HepG2 (cell line): ENCODE measurements around the gene BRI3BP. TPM values are rescaled to one million over a fixed set of nuclear protein-coding genes. Genes with fewer than 3 reads are reported as not detected.

Experiments used
- AGO1 ChIP-seq: fragments of 200-400 bp; formaldehyde crosslinking; IDR thresholded peaks from 2 replicates; pipeline ENCODE4 v1.6.1; 2017; ENCODE audit warnings: mild to moderate bottlenecking, low read depth, low read length, moderate library complexity; ENCODE audit not compliant: poor library complexity, severe bottlenecking
- ATM ChIP-seq: fragments of 450-650 bp; IDR thresholded peaks from 2 replicates; pipeline ENCODE4 v1.7.1; 2017; ENCODE audit warnings: mild to moderate bottlenecking, borderline replicate concordance
- CREBL2 ChIP-seq: sonication (generic); formaldehyde crosslinking; IDR thresholded peaks from 2 replicates; pipeline ENCODE4 v1.8.1; 2023; ENCODE audit warnings: missing genetic modification reagents, mild to moderate bottlenecking, borderline replicate concordance
- CREM ChIP-seq, 2 experiments: sonication (generic) in 1 of 2; formaldehyde crosslinking in 1 of 2; IDR thresholded peaks; 2 replicates each; pipeline versions ENCODE4 v1.4.0 to v1.6.1; 2016 to 2020; ENCODE audit warnings: antibody characterized with exemption in 1 of 2, mild to moderate bottlenecking in 1 of 2, missing genetic modification reagents in 1 of 2
- GMEB1 ChIP-seq: sonication (generic); formaldehyde crosslinking; IDR thresholded peaks from 2 replicates; pipeline ENCODE4 v1.5.1; 2020; ENCODE audit warnings: missing genetic modification reagents, mild to moderate bottlenecking, borderline replicate concordance
- IRX3 ChIP-seq: sonication (generic); formaldehyde crosslinking; IDR thresholded peaks from 2 replicates; pipeline ENCODE4 v1.8.1; 2023; ENCODE audit warnings: mild to moderate bottlenecking, low read depth, missing genetic modification reagents, borderline replicate concordance
- KDM3A ChIP-seq: IDR thresholded peaks from 2 replicates; pipeline ENCODE4 v1.6.1; 2018; ENCODE audit warnings: low read depth, missing compliant biosample characterization
- KMT2A ChIP-seq: sonication (generic); formaldehyde crosslinking; IDR thresholded peaks from 2 replicates; pipeline ENCODE4 v1.4.0; 2020; ENCODE audit warnings: missing genetic modification reagents
- MAF1 ChIP-seq: sonication (generic); formaldehyde crosslinking; IDR thresholded peaks from 2 replicates; pipeline ENCODE4 v1.5.0; 2020; ENCODE audit warnings: missing genetic modification reagents, borderline replicate concordance
- MXD4 ChIP-seq: IDR thresholded peaks from 2 replicates; pipeline ENCODE4 v1.6.1; 2016; ENCODE audit warnings: mild to moderate bottlenecking, missing biosample characterization, missing genetic modification reagents
- PPARG ChIP-seq: conservative IDR thresholded peaks from 2 replicates; pipeline ENCODE4 v1.6.1; 2016; ENCODE audit warnings: missing biosample characterization, missing genetic modification reagents
- PRDM4 ChIP-seq: sonication (generic); formaldehyde crosslinking; IDR thresholded peaks from 2 replicates; pipeline ENCODE4 v1.9.0; 2021; ENCODE audit warnings: missing genetic modification reagents, borderline replicate concordance
- SNRNP70 ChIP-seq: fragments of 200-400 bp; formaldehyde crosslinking; IDR thresholded peaks from 2 replicates; pipeline ENCODE4 v1.6.1; 2017; ENCODE audit warnings: mild to moderate bottlenecking, low read depth, low read length, moderate library complexity
- SSRP1 ChIP-seq: IDR thresholded peaks from 2 replicates; pipeline ENCODE4 v1.6.1; 2016; ENCODE audit warnings: control low read depth
- ZFP37 ChIP-seq: sonication (generic); formaldehyde crosslinking; IDR thresholded peaks from 2 replicates; pipeline ENCODE4 v1.4.0; 2020; ENCODE audit warnings: missing genetic modification reagents, borderline replicate concordance
- ZFP91 ChIP-seq: sonication (generic); formaldehyde crosslinking; IDR thresholded peaks from 2 replicates; pipeline ENCODE4 v1.9.0; 2022; ENCODE audit warnings: missing genetic modification reagents, mild to moderate bottlenecking, borderline replicate concordance
- ZNF225 ChIP-seq: sonication (generic); formaldehyde crosslinking; IDR thresholded peaks from 2 replicates; pipeline ENCODE4 v1.4.0; 2020; ENCODE audit warnings: mild to moderate bottlenecking, missing genetic modification reagents
- ZNF546 ChIP-seq: sonication (generic); formaldehyde crosslinking; conservative IDR thresholded peaks from 2 replicates; pipeline ENCODE4 v1.8.1; 2023; ENCODE audit warnings: mild to moderate bottlenecking, missing genetic modification reagents
- ZNF660 ChIP-seq: sonication (generic); formaldehyde crosslinking; IDR thresholded peaks from 2 replicates; pipeline ENCODE4 v1.5.1; 2020; ENCODE audit warnings: mild to moderate bottlenecking, low read depth, missing genetic modification reagents, borderline replicate concordance
- ZSCAN5A ChIP-seq: sonication (generic); formaldehyde crosslinking; IDR thresholded peaks from 2 replicates; pipeline ENCODE4 v1.8.0; 2022; ENCODE audit warnings: mild to moderate bottlenecking, missing genetic modification reagents, borderline replicate concordance
- polyA plus RNA-seq, 8 experiments: library from polyadenylated mRNA; depleted of rRNA in 3 of 8; stranded (reverse) in 7 of 8; unstranded in 1 of 8; fragments of >200 nt; fragmentation: Illumina TruSeq in 4 of 8; extraction: Trizol in 4 of 8; gene quantifications; 2 replicates each; pipeline versions ENCODE4 v1.2.1 to v1.2.3, GENCODE V29; 2011 to 2016; ENCODE audit warnings: low read depth in 4 of 8, missing spikeins in 1 of 8, mixed read lengths in 1 of 8; ENCODE audit not compliant: insufficient read depth in 1 of 8
- total RNA-seq, 5 experiments: library from RNA; depleted of rRNA; stranded (reverse); fragments of >200 nt; fragmentation: Illumina TruSeq; extraction: Trizol; gene quantifications; 2 replicates each; pipeline ENCODE4 v1.2.3, GENCODE V29; 2016; ENCODE audit warnings: low read depth in 1 of 5

Gene BRI3BP
- total and polyA plus RNA-seq, 2 of the 13 experiments (the other 11 are each of a cell fraction or from before 2014, with no cell fraction given) = 7.5 to 21.1 TPM

GRCh38 chr12:124994437-124994975, 1.1 kb downstream of the BRI3BP start (continued):
- no peak for TF ChIP-seq PPARG (CRISPR knock-in tag)
- peak; percentile 9; the same call in 1 of the 2 replicates for TF ChIP-seq ZFP91 (CRISPR knock-in tag)
- TF ChIP-seq CREBL2 (CRISPR knock-in tag) = no peak
- TF ChIP-seq CREM (IDR thresholded peaks at IDR 0.05) = no peak
- TF ChIP-seq CREM (CRISPR knock-in tag; IDR thresholded peaks at IDR 0.05) = no peak
- TF ChIP-seq IRX3 (CRISPR knock-in tag) = peak; percentile 9; the same call in 1 of the 2 replicates
- no peak for TF ChIP-seq ATM
- TF ChIP-seq KDM3A = no peak
- no peak for TF ChIP-seq MXD4
- no peak for TF ChIP-seq ZNF225 (CRISPR knock-in tag)
- no peak for TF ChIP-seq AGO1
- TF ChIP-seq ZNF546 = no peak
- no peak for TF ChIP-seq ZSCAN5A
- no peak for TF ChIP-seq SSRP1
- TF ChIP-seq ZFP37 (CRISPR knock-in tag) = 0 out of 2 replicates have a peak, but pooled peaks have one; percentile 20
- no peak for TF ChIP-seq GMEB1
- no peak for TF ChIP-seq PRDM4 (CRISPR knock-in tag)
- no peak for TF ChIP-seq MAF1 (CRISPR knock-in tag)
- TF ChIP-seq ZNF660 (CRISPR knock-in tag) = no peak
- TF ChIP-seq KMT2A (CRISPR knock-in tag) = peak; percentile 63; the same call in 1 of the 2 replicates
- TF ChIP-seq SNRNP70 = no peak
- TF ChIP-seq, all 625 proteins: peak for 51
